ENCODE measurements around the gene NUDT2.
"Not testable (repeated sequence)": the region's sequence is repeated elsewhere in the genome, so short reads cannot be mapped to it uniquely, and the experiment has no call there.

NUDT2 gene

GRCh38 chr9:34343605-34344004 lies 14.2 kb downstream of the NUDT2 start:
- no peak overlapping the region for H3K4me3 ChIP-seq (ENCODE audit: low read depth, low read length)
- DNase-seq (ENCODE audit: low read depth), result no peak
- TF ChIP-seq, protein P1, sequence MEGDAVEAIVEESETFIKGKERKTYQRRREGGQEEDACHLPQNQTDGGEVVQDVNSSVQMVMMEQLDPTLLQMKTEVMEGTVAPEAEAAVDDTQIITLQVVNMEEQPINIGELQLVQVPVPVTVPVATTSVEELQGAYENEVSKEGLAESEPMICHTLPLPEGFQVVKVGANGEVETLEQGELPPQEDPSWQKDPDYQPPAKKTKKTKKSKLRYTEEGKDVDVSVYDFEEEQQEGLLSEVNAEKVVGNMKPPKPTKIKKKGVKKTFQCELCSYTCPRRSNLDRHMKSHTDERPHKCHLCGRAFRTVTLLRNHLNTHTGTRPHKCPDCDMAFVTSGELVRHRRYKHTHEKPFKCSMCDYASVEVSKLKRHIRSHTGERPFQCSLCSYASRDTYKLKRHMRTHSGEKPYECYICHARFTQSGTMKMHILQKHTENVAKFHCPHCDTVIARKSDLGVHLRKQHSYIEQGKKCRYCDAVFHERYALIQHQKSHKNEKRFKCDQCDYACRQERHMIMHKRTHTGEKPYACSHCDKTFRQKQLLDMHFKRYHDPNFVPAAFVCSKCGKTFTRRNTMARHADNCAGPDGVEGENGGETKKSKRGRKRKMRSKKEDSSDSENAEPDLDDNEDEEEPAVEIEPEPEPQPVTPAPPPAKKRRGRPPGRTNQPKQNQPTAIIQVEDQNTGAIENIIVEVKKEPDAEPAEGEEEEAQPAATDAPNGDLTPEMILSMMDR (IDR thresholded peaks at IDR 0.05; ENCODE audit: control insufficient read depth, extremely low read depth, insufficient read depth), result no peak

DNA sequence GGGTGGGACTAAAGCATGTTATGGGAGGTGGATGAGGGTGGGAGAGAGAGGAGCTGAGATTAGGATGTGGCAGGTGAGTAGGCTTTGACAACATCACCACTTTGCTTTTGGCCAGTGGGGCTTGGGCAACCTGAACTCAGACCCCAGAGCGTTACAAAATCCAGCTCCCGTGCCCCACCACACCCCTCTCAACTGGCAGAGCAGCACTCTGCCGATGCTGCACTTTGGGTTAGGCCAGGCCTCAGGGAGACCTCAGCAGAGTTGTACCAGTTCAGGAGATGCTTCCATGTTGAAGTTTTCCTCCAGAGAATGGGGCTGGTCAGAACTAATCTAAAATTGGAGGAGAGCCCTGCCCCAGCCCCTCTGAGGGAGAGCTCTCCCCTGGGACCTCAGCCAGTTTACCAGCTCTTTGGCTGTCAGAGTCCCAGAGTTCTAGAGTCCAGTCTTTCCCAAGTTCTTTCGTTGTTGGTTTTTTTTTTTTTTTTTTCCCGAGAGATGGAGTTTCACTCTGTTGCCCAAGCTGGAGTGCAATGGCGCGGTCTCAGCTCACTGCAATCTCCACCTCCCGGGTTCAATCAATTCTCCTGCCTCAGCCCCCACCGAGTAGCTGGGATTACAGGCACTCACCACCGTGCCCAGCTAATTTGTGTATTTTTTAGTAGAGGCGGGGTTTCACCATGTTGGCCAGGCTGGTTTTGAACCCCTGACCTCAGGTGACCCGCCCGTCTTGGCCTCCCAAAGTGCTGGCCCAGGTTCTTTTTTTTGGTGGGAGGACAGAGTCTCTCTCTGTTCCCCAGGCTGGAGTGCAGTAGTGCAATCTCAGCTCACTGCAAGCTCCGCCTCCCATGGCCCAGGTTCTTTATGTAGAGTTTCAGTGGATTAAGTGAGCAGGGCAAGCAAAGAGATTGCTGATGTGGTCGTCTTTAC lies 17.8 kb downstream of the NUDT2 start:
- TF ChIP-seq, protein P1 (IDR thresholded peaks at IDR 0.05; ENCODE audit: control insufficient read depth, extremely low read depth, insufficient read depth), result no peak
- H3K4me3 ChIP-seq (ENCODE audit: low read depth, low read length), result no peak overlapping the region
- no peak for DNase-seq (ENCODE audit: low read depth)

GRCh38 chr9:34347800-34348158 lies 18.4 kb downstream of the NUDT2 start:
- TF ChIP-seq, protein P1 (IDR thresholded peaks at IDR 0.05; ENCODE audit: control insufficient read depth, extremely low read depth, insufficient read depth), result no peak
- DNase-seq (ENCODE audit: low read depth), result no peak
- no peak overlapping the region for H3K4me3 ChIP-seq (ENCODE audit: low read depth, low read length)

DNA sequence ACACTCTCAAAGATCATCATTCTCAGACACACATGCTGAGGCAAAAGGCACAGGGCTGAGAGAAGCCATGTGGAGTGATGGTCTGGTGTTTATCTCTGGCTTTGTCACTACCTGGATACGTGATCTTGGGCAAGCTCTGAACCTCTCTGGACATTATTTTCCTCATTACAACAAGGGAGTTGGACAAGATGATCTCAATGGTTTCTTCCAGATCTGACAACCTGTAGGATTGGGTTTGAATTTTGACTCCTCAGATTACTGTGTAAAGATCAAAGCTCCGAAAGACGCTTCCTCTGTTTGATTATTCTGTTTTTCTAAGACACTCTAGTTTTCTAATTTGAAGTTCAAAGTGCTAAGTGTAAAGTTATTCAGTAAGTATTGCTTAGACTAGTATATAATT lies 20.0 kb downstream of the NUDT2 start:
- no peak for DNase-seq (ENCODE audit: low read depth)
- H3K4me3 ChIP-seq (ENCODE audit: low read depth, low read length), result no peak overlapping the region
- TF ChIP-seq, protein P1 (IDR thresholded peaks at IDR 0.05; ENCODE audit: control insufficient read depth, extremely low read depth, insufficient read depth), result no peak

DNA sequence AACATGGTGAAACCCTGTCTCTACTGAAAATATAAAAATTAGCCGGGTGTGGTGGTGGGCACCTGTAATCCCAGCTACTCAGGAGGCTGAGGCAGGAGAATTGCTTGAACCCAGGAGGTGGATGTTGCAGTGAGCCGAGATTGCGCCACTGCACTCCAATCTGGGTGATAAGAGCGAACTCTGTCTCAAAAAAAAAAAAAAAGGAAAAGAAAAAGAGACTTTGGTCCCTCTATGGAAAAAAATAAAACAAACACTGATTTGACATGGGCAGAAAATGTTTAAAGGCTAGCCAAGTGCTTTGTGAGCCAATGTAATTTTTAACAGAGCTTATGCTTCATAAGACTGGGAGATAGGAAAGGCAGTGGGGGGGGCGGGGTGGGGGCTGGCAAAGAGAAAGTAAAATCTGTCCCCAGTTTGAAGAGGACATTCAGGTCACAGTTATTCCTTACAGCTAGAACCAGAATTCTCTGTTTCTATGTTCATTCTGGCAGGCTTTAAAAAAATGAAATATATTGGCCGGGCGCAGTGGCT lies 22.8 kb downstream of the NUDT2 start:
- H3K4me3 ChIP-seq (ENCODE audit: low read depth, low read length); DNase-seq (ENCODE audit: low read depth): not testable (repeated sequence)

DNA sequence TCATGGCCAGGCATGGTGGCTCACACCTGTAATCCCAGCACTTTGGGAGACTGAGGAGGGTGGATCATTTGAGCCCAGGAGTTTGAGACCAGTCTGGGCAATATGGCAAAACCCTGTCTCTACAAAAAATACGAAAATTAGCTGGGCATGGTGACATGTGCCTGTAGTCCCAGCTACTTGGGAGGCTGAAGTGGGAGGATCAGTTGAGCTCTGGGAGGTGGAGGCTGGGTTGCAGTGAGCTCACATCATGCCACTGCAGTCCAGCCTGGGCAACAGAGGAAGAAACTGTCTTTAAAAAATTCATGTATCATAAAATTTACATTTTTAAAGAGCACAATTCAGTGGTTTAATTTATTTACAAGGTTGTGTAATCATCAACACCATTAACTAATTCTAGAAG lies 23.6 kb downstream of the NUDT2 start:
- DNase-seq (ENCODE audit: low read depth); H3K4me3 ChIP-seq (ENCODE audit: low read depth, low read length): not testable (repeated sequence)

DNA sequence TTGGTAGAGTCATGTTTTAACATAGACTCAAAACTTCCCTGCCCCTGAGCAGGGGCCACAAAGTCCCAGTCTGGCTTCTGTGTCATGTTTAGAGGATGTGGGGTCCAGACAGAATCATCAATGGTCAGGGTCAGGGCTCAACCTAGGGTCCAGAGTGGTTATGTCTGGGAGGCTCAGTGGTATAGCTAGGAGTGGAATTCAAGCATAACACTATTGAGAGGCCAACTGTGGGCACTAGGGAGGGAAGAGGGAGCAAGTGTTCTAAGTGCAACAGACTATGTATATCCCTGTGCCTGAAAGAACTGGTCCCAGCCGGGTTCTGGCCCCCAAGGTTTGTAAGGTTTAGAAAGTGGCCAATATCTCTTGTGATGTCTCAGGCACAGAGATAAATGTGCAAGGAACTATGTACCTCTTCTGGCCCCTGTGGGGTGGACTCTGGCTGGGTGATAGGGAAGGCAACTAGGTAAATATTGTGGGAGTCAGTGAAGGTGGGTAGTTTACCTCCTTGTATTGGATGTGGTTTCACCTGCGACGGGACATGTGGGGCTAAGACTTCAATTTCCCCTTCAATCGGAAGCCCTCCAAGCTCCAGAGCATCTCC lies 33.3 kb downstream of the NUDT2 start:
- H3K4me3 ChIP-seq (ENCODE audit: low read depth, low read length), result no peak overlapping the region
- no peak for DNase-seq (ENCODE audit: low read depth)
- TF ChIP-seq, protein P1 (IDR thresholded peaks at IDR 0.05; ENCODE audit: control insufficient read depth, extremely low read depth, insufficient read depth), result no peak

Data from LNCaP clone FGC (cell line).